KMS-11 (cell line): ENCODE data around the gene SPINT2.

Source experiments
- H2AFZ ChIP-seq: fragments of 200-600 bp; sonication (generic); 2 replicates; pipeline ENCODE4 v1.6.1; 2016; ENCODE audit warnings: antibody characterized with exemption, mixed run types, low read depth
- H3K27ac ChIP-seq: fragments of 200-600 bp; sonication (generic); 2 replicates; pipeline ENCODE4 v1.6.1; 2016; ENCODE audit warnings: mild to moderate bottlenecking, mixed run types
- H3K27me3 ChIP-seq: fragments of 200-600 bp; sonication (generic); 2 replicates; pipeline ENCODE4 v1.6.1; 2017; ENCODE audit warnings: mild to moderate bottlenecking, low read depth, mixed run types, moderate library complexity; ENCODE audit not compliant: insufficient read depth
- H3K36me3 ChIP-seq: fragments of 200-600 bp; sonication (generic); 2 replicates; pipeline ENCODE4 v1.6.1; 2017; ENCODE audit warnings: mild to moderate bottlenecking, mixed run types; ENCODE audit not compliant: insufficient read depth
- H3K4me1 ChIP-seq: fragments of 200-600 bp; sonication (generic); 2 replicates; pipeline ENCODE4 v1.6.1; 2016; ENCODE audit warnings: mild to moderate bottlenecking, low read depth, mixed run types; ENCODE audit not compliant: poor library complexity, severe bottlenecking
- H3K4me2 ChIP-seq: fragments of 200-600 bp; sonication (generic); 2 replicates; pipeline ENCODE4 v1.7.0; 2016; ENCODE audit warnings: mild to moderate bottlenecking, mixed run types
- H3K4me3 ChIP-seq: fragments of 200-600 bp; sonication (generic); IDR thresholded peaks from 2 replicates; pipeline ENCODE4 v1.6.1; 2017; ENCODE audit warnings: low read depth, low read length, mixed read lengths; ENCODE audit not compliant: insufficient read depth
- H3K79me2 ChIP-seq: fragments of 200-600 bp; sonication (generic); 2 replicates; pipeline ENCODE4 v1.6.1; 2016; ENCODE audit warnings: low read depth, mixed run types; ENCODE audit not compliant: insufficient read depth
- H3K9ac ChIP-seq: fragments of 200-600 bp; sonication (generic); 2 replicates; pipeline ENCODE4 v1.6.1; 2016; ENCODE audit warnings: mild to moderate bottlenecking, mixed run types
- H4K20me1 ChIP-seq: fragments of 200-600 bp; sonication (generic); 2 replicates; pipeline ENCODE4 v1.6.1; 2016; ENCODE audit warnings: mild to moderate bottlenecking, mixed run types; ENCODE audit not compliant: insufficient read depth
- TF ChIP-seq, protein P1 (sequence below): fragments of 200-600 bp; sonication (generic); conservative IDR thresholded peaks from 2 replicates; pipeline ENCODE4 v1.6.1; 2017; ENCODE audit warnings: low read depth, mild to moderate bottlenecking, antibody characterized with exemption, low read length, moderate library complexity, mixed read lengths

Gene SPINT2

GRCh38 chr19:38304352-38304865 is 40.0 kb downstream of the SPINT2 start:
- TF ChIP-seq, protein P1, sequence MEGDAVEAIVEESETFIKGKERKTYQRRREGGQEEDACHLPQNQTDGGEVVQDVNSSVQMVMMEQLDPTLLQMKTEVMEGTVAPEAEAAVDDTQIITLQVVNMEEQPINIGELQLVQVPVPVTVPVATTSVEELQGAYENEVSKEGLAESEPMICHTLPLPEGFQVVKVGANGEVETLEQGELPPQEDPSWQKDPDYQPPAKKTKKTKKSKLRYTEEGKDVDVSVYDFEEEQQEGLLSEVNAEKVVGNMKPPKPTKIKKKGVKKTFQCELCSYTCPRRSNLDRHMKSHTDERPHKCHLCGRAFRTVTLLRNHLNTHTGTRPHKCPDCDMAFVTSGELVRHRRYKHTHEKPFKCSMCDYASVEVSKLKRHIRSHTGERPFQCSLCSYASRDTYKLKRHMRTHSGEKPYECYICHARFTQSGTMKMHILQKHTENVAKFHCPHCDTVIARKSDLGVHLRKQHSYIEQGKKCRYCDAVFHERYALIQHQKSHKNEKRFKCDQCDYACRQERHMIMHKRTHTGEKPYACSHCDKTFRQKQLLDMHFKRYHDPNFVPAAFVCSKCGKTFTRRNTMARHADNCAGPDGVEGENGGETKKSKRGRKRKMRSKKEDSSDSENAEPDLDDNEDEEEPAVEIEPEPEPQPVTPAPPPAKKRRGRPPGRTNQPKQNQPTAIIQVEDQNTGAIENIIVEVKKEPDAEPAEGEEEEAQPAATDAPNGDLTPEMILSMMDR = no peak
- Histone ChIP-seq H3K4me1 (no peaks in the 10 kb centered on the region), H3K36me3 (no peaks in the 10 kb centered on the region), H3K27ac (no peak overlapping the region), H3K79me2 (no peaks in the 10 kb centered on the region), H2AFZ (no peak overlapping the region), H4K20me1 (no peaks in the 10 kb centered on the region), H3K9ac (no peak overlapping the region), H3K27me3 (no peaks in the 10 kb centered on the region), H3K4me2 (no peak overlapping the region), H3K4me3 (no peak overlapping the region)

GRCh38 chr19:38304866-38305429 is 40.6 kb downstream of the SPINT2 start:
- Histone ChIP-seq H3K9ac (no peak overlapping the region), H2AFZ (no peak overlapping the region), H3K27ac (no peak overlapping the region), H4K20me1 (no peaks in the 10 kb centered on the region), H3K79me2 (no peaks in the 10 kb centered on the region), H3K4me3 (no peak overlapping the region), H3K27me3 (no peaks in the 10 kb centered on the region), H3K36me3 (no peaks in the 10 kb centered on the region), H3K4me1 (no peaks in the 10 kb centered on the region), H3K4me2 (no peak overlapping the region)
- TF ChIP-seq, protein P1 = no peak

GRCh38 chr19:38306236-38306635 is 41.9 kb downstream of the SPINT2 start:
- Histone ChIP-seq H3K79me2 (no peaks in the 10 kb centered on the region), H3K4me2 (no peak overlapping the region), H4K20me1 (no peaks in the 10 kb centered on the region), H3K4me1 (no peaks in the 10 kb centered on the region), H3K9ac (no peak overlapping the region), H2AFZ (no peak overlapping the region), H3K27me3 (no peaks in the 10 kb centered on the region), H3K36me3 (no peaks in the 10 kb centered on the region), H3K27ac (no peak overlapping the region), H3K4me3 (no peak overlapping the region)
- TF ChIP-seq, protein P1 = no peak

DNA sequence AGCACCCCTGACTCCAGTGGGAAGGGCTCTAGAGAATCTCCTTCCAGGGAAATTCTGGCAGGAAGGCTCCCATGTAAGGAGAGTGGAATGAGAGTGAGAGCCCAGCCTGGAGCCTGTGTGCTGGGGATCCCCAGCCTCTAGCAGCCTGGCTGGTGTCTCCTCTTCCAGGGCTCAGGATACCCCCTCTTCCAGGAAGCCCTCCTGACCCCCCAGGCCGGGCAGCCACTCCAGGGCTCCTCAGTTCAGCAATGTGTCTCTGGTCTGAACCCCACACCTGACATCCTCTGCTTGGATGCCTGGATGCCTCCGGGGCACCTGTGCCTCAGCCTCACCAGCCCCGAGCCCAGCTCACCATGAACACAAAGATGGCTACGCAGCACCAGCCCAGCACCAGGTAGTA is 42.7 kb downstream of the SPINT2 start:
- H3K4me3 ChIP-seq = no peak overlapping the region
- no peak overlapping the region for H3K9ac ChIP-seq
- H3K4me1 ChIP-seq = no peaks in the 10 kb centered on the region
- no peak overlapping the region for H3K27ac ChIP-seq
- no peak overlapping the region for H3K4me2 ChIP-seq
- H3K79me2 ChIP-seq = no peaks in the 10 kb centered on the region
- no peak overlapping the region for H2AFZ ChIP-seq
- no peaks in the 10 kb centered on the region for H4K20me1 ChIP-seq
- H3K27me3 ChIP-seq = no peaks in the 10 kb centered on the region
- no peaks in the 10 kb centered on the region for H3K36me3 ChIP-seq
- TF ChIP-seq, protein P1 = no peak
